Activated naive CD8-positive, alpha-beta T cell treated with anti-CD3 and anti-CD28 coated beads, Interleukin-2, amount 50 U/mL, for 16 hours (primary cell): ENCODE measurements around the gene TTC17.

Experiments
- DNase-seq: peaks from one replicate; pipeline ENCODE4 v3.0.0-alpha.2; 2020; ENCODE audit warnings: low read depth, low spot score

Gene TTC17

DNA sequence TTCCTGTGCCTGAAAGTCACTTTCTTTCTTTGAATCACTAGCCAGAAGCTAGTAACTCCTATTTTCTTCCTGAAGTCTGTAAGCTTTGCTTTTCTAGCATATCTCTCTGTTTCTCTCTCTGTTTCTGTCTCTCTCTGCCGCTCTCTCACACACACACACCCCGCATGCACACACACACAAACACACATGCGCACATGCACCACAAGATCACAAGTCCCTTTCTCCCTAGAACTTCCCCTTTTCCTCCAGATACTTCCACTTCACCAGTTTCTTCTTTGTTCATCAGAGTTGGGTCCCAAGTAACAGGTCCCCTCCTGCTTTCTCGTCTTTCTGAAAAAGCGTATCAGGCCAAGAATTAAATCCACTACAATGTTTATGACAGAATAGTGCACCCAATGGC is 173.3 kb downstream of the TTC17 start:
- DNase-seq, result no peak

GRCh38 chr11:43537833-43538615 is 179.3 kb downstream of the TTC17 start:
- DNase-seq, result no peak

DNA sequence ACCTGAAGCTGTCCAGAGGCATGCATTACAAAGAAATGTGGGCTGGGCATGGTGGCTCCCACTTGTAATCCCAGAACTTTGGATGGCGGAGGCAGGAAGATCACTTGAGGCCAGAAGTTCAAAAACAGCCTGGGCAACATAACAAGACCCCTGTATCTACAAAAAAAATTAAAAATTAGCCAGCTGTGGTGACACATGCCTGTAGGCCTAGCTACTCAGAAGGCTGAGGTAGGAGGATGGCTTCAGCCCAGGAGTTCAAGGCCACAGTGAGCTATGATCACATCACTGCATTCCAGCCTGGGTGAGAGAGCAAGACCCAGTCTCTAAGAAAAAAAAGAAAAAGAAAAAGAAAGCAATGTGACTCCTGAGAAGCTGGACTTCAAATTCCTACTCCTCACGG is 183.3 kb downstream of the TTC17 start:
- DNase-seq, result no peak

- no peak for DNase-seq
Measured at GRCh38 chr11:43542750-43543712, 184.3 kb downstream of the TTC17 start.
